Measurements from ENCODE around the gene SLC14A1. TPM values are rescaled to one million over a fixed set of nuclear protein-coding genes. Genes with fewer than 3 reads are reported as not detected.

Gene SLC14A1
- total and polyA plus RNA-seq, 10 donors, result 3.4 to 26.0 (median 9.2) TPM

DNA sequence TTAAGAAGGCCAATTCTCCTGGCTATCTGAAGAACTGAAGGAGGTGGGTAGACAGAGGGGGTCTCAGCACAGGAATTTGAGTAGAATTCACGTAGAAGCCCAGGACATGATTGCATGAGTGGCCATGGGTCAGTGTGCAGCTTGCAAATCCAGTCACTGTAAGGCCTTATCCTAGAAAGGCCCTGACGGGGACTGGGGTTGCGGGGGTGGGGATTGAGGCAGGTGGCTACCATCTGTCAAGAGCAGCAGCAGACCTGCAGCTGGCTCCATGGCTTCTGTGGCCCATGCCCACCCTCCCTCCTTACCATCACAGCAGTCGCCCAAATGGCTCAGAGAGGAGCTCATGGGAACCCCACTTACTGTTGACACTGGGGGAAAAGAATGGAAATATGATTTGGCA lies 34.6 kb upstream of the SLC14A1 start:
- Histone ChIP-seq H3K9me3 (peaks cover 0 to 2% (median 0%) of the 10 kb centered on the region in 8 donors), H3K27ac (peak overlapping the region in 5 of 8 donors; percentile 80 to 89 (median 84)), H3K4me1 (peaks cover 26 to 65% (median 50%) of the 10 kb centered on the region in 6 donors), H3K36me3 (no peaks in the 10 kb centered on the region), H3K27me3 (replicated peaks in 1 of 7) (no peaks in the 10 kb centered on the region), H3K4me3 (no peak overlapping the region)
- intact Hi-C loops (cut with DNase I; ENCODE audit: low total_unique reads), result no loop called here
- no peak for DNase-seq
- 73 to 91% (median 78%) methylated on average over 4 of the region's 4 CpGs for WGBS, 5 donors
- TF ChIP-seq POLR2A (IDR thresholded peaks at IDR 0.05) (no peak), POLR2AphosphoS5 (IDR thresholded peaks at IDR 0.05) (no peak), CTCF (IDR thresholded peaks at IDR 0.05 in 8 of 11, conservative IDR thresholded peaks at IDR 0.05 in 3 of 11) (no peak)

- intact Hi-C loops (cut with DNase I; ENCODE audit: low total_unique reads), result no loop called here
- Histone ChIP-seq H3K27ac (no peak overlapping the region), H3K27me3 (replicated peaks in 1 of 7) (no peaks in the 10 kb centered on the region), H3K9me3 (peaks cover 0 to 16% (median 0%) of the 10 kb centered on the region in 8 donors), H3K36me3 (no peaks in the 10 kb centered on the region), H3K4me3 (no peak overlapping the region), H3K4me1 (peaks cover 21 to 48% (median 43%) of the 10 kb centered on the region in 6 donors)
- WGBS, 5 donors, result 24 to 31% (median 26%) methylated on average over 12 of the region's 12 CpGs
- DNase-seq, result peak; percentile 87
- TF ChIP-seq CTCF (IDR thresholded peaks at IDR 0.05 in 8 of 11, conservative IDR thresholded peaks at IDR 0.05 in 3 of 11) (peak; percentile 63 to 89 (median 79)), POLR2AphosphoS5 (IDR thresholded peaks at IDR 0.05) (no peak), POLR2A (IDR thresholded peaks at IDR 0.05) (no peak)
These were observed 32.8 kb upstream of the SLC14A1 start for GRCh38 chr18:45690975-45691815.

- Histone ChIP-seq H3K9me3 (peaks cover 0 to 16% (median 0%) of the 10 kb centered on the region in 8 donors), H3K4me3 (no peak overlapping the region), H3K27me3 (replicated peaks in 1 of 7) (no peaks in the 10 kb centered on the region), H3K36me3 (no peaks in the 10 kb centered on the region), H3K4me1 (peaks cover 19 to 42% (median 37%) of the 10 kb centered on the region in 6 donors), H3K27ac (no peak overlapping the region)
- no peak for TF ChIP-seq POLR2A (IDR thresholded peaks at IDR 0.05)
- no peak for TF ChIP-seq CTCF (IDR thresholded peaks at IDR 0.05 in 8 of 11, conservative IDR thresholded peaks at IDR 0.05 in 3 of 11)
- no peak for TF ChIP-seq POLR2AphosphoS5 (IDR thresholded peaks at IDR 0.05)
- WGBS, 5 donors, result 73 to 92% (median 83%) methylated on average over 7 of the region's 7 CpGs
- no peak for DNase-seq
- intact Hi-C loops (cut with DNase I; ENCODE audit: low total_unique reads), result no loop called here
These were observed 32.2 kb upstream of the SLC14A1 start for GRCh38 chr18:45691816-45692179.

- WGBS, 5 donors, result 88 to 100% (median 100%) methylated on average over 1 of the region's 1 CpG
- Histone ChIP-seq H3K4me1 (no peaks in the 10 kb centered on the region), H3K36me3 (no peaks in the 10 kb centered on the region)
These were observed 21.2 kb upstream of the SLC14A1 start for GRCh38 chr18:45702708-45703265.

More at GRCh38 chr18:45702708-45703265, 21.2 kb upstream of the SLC14A1 start:
- no peak for DNase-seq
- peaks cover 0 to 80% (median 63%) of the 10 kb centered on the region in 8 donors for H3K9me3 ChIP-seq
- no peaks in the 10 kb centered on the region for H3K27me3 ChIP-seq (replicated peaks in 1 of 7)
- no peak overlapping the region for H3K4me3 ChIP-seq
- intact Hi-C loops (cut with DNase I; ENCODE audit: low total_unique reads), result no loop called here
- no peak overlapping the region for H3K27ac ChIP-seq
- TF ChIP-seq POLR2AphosphoS5 (IDR thresholded peaks at IDR 0.05) (no peak), CTCF (IDR thresholded peaks at IDR 0.05 in 8 of 11, conservative IDR thresholded peaks at IDR 0.05 in 3 of 11) (no peak), POLR2A (IDR thresholded peaks at IDR 0.05) (no peak)
